H1 (cell line): Measurements from ENCODE around the gene FZD4. TPM values are rescaled to one million over a fixed set of nuclear protein-coding genes. Genes with fewer than 3 reads are reported as not detected.

Source experiments
- CTCF ChIA-PET: fragments of 300-600 bp; sonication (Branson Sonifier 250); formaldehyde crosslinking; loops from one replicate; lab custom pipeline; 2021; ENCODE audit not compliant: partially characterized antibody; lab: Charles Lee
- POLR2A ChIA-PET: fragments of 300-600 bp; sonication (Branson Sonifier 250); formaldehyde crosslinking; loops from one replicate; lab custom pipeline; 2021; ENCODE audit warnings: inconsistent platforms; ENCODE audit not compliant: partially characterized antibody; lab: Charles Lee
- DNase-seq, 2 experiments: peaks; one replicate each; pipeline versions ENCODE4 v3.0.0 to v3.0.0-alpha.2; 2010 to 2022; ENCODE audit warnings: low spot score in 2 of 2, low read depth in 1 of 2, mixed read lengths in 1 of 2
- FAIRE-seq: peaks from 2 replicates; lab custom pipeline; 2011; peaks lifted over from hg19 to GRCh38; lab: Jason Lieb, UNC
- H2AFZ ChIP-seq: 2 replicates; pipeline ENCODE4 v1.8.1; 2012; ENCODE audit warnings: low read length, inconsistent platforms
- H2AK5ac ChIP-seq: 2 replicates; pipeline ENCODE4 v1.6.1; 2013; ENCODE audit warnings: low read depth, low read length
- H2BK120ac ChIP-seq: replicated peaks from 2 replicates; pipeline ENCODE3; 2013; ENCODE audit warnings: low read depth, low read length, inconsistent platforms
- H2BK12ac ChIP-seq: 2 replicates; pipeline ENCODE4 v1.6.1; 2013; ENCODE audit warnings: low read depth, low read length
- H2BK15ac ChIP-seq: 2 replicates; pipeline ENCODE4 v1.6.1; 2013; ENCODE audit warnings: low read length
- H2BK20ac ChIP-seq: 2 replicates; pipeline ENCODE4 v1.6.1; 2013; ENCODE audit warnings: low read length
- H2BK5ac ChIP-seq: 2 replicates; pipeline ENCODE4 v1.6.1; 2013; ENCODE audit warnings: low read depth, low read length
- H3K14ac ChIP-seq: 2 replicates; pipeline ENCODE4 v1.6.1; 2013; ENCODE audit warnings: inconsistent platforms; ENCODE audit not compliant: insufficient read length
- H3K18ac ChIP-seq: 2 replicates; pipeline ENCODE4 v1.6.1; 2013; ENCODE audit warnings: low read length; ENCODE audit errors: extremely low read depth
- H3K23ac ChIP-seq: 2 replicates; pipeline ENCODE4 v1.6.1; 2013; ENCODE audit warnings: inconsistent platforms; ENCODE audit not compliant: insufficient read length
- H3K23me2 ChIP-seq: 2 replicates; pipeline ENCODE4 v1.6.1; 2013; ENCODE audit warnings: low read depth, low read length
- H3K27ac ChIP-seq: 2 replicates; pipeline ENCODE4 v1.6.1; 2011; ENCODE audit warnings: low read depth, low read length, inconsistent platforms
- H3K27me3 ChIP-seq, 4 experiments: replicated peaks in 1 of 4; 1 replicate in 1 of 4; 2 replicates in 3 of 4; pipeline versions ENCODE4 v1.6.1 to v1.8.1; 2011 to 2013; ENCODE audit warnings: low read length in 3 of 4, mild to moderate bottlenecking in 3 of 4, inconsistent platforms in 2 of 4, mixed read lengths in 2 of 4, moderate library complexity in 1 of 4; ENCODE audit not compliant: control insufficient read depth in 3 of 4, insufficient read depth in 3 of 4; ENCODE audit errors: extremely low read depth in 1 of 4
- H3K36me3 ChIP-seq, 4 experiments: 2 replicates each; pipeline versions ENCODE4 v1.6.1 to v1.8.1; 2011 to 2013; ENCODE audit warnings: mild to moderate bottlenecking in 4 of 4, low read length in 3 of 4, moderate library complexity in 2 of 4, control low read depth in 1 of 4, inconsistent platforms in 1 of 4; ENCODE audit not compliant: insufficient read depth in 4 of 4, control insufficient read depth in 2 of 4
- H3K4ac ChIP-seq: replicated peaks from 2 replicates; pipeline ENCODE3; 2013; ENCODE audit warnings: low read length, low read depth, mixed read lengths, inconsistent platforms; ENCODE audit not compliant: insufficient read length
- H3K4me1 ChIP-seq, 4 experiments: replicated peaks in 1 of 4; 1 replicate in 1 of 4; 2 replicates in 3 of 4; pipeline versions ENCODE4 v1.6.1 to v1.8.1; 2011 to 2013; ENCODE audit warnings: low read length in 3 of 4, inconsistent platforms in 2 of 4, mixed read lengths in 1 of 4; ENCODE audit not compliant: insufficient read depth in 4 of 4, control insufficient read depth in 3 of 4
- H3K4me2 ChIP-seq, 2 experiments: 2 replicates each; pipeline versions ENCODE4 v1.6.1 to v1.8.1; 2011 to 2013; ENCODE audit warnings: low read depth in 2 of 2, low read length in 2 of 2, control low read depth in 1 of 2, inconsistent platforms in 1 of 2, mild to moderate bottlenecking in 1 of 2; ENCODE audit not compliant: insufficient read depth in 1 of 2
- H3K4me3 ChIP-seq, 4 experiments: fragments of 200-600, 300-600 bp in 1 of 4; sonication (generic), shearing (Covaris generic), sonication (Bioruptor Twin) in 1 of 4; 2 replicates each; pipeline versions ENCODE4 v1.5.1 to v1.8.1; 2011 to 2016; ENCODE audit warnings: low read length in 4 of 4, low read depth in 3 of 4, control low read depth in 2 of 4, inconsistent platforms in 2 of 4, mild to moderate bottlenecking in 2 of 4, mixed read lengths in 1 of 4, moderate library complexity in 1 of 4; ENCODE audit not compliant: insufficient read depth in 2 of 4; ENCODE audit errors: extremely low read depth in 1 of 4
- H3K56ac ChIP-seq: replicated peaks from 2 replicates; pipeline ENCODE3; 2013; ENCODE audit warnings: low read depth, mild to moderate bottlenecking, mixed read lengths, low read length, inconsistent platforms; ENCODE audit not compliant: insufficient read length
- H3K79me1 ChIP-seq: 2 replicates; pipeline ENCODE4 v1.6.1; 2013; ENCODE audit warnings: low read depth, low read length, control low read depth
- H3K79me2 ChIP-seq, 2 experiments: 2 replicates each; pipeline versions ENCODE4 v1.6.1 to v1.8.1; 2012 to 2013; ENCODE audit warnings: low read length in 2 of 2, mild to moderate bottlenecking in 2 of 2, inconsistent platforms in 1 of 2; ENCODE audit not compliant: insufficient read depth in 2 of 2, control insufficient read depth in 1 of 2
- H3K9ac ChIP-seq, 4 experiments: replicated peaks in 1 of 4; 1 replicate in 1 of 4; 2 replicates in 3 of 4; pipeline versions ENCODE4 v1.6.1 to v1.8.1; 2011 to 2013; ENCODE audit warnings: low read depth in 3 of 4, low read length in 3 of 4, control low read depth in 2 of 4, mild to moderate bottlenecking in 2 of 4, moderate library complexity in 2 of 4, inconsistent platforms in 1 of 4; ENCODE audit errors: extremely low read depth in 1 of 4
- H3K9me3 ChIP-seq, 2 experiments: 2 replicates each; pipeline versions ENCODE4 v1.6.1 to v1.8.1; 2012 to 2013; ENCODE audit warnings: mild to moderate bottlenecking in 2 of 2, moderate library complexity in 2 of 2, control low read depth in 1 of 2, inconsistent platforms in 1 of 2, low read depth in 1 of 2, low read length in 1 of 2, mixed read lengths in 1 of 2; ENCODE audit not compliant: insufficient read depth in 2 of 2
- H4K20me1 ChIP-seq, 2 experiments: replicated peaks in 1 of 2; 2 replicates each; pipeline versions ENCODE3 to v1.8.1; 2011 to 2013; ENCODE audit warnings: inconsistent platforms in 2 of 2, low read length in 2 of 2, mild to moderate bottlenecking in 1 of 2; ENCODE audit not compliant: insufficient read depth in 2 of 2, control insufficient read depth in 1 of 2
- H4K5ac ChIP-seq: 2 replicates; pipeline ENCODE4 v1.6.1; 2013; ENCODE audit warnings: low read length, low read depth, mixed read lengths, inconsistent platforms; ENCODE audit not compliant: insufficient read length
- H4K8ac ChIP-seq: 2 replicates; pipeline ENCODE4 v1.8.0; 2013; ENCODE audit warnings: mild to moderate bottlenecking, moderate library complexity, low read length, inconsistent platforms; ENCODE audit not compliant: insufficient read depth; ENCODE audit errors: extremely low read depth
- H4K91ac ChIP-seq: replicated peaks from 2 replicates; pipeline ENCODE3; 2013; ENCODE audit warnings: low read length, mixed read lengths, inconsistent platforms; ENCODE audit not compliant: insufficient read length
- BCL11A ChIP-seq, 2 experiments: IDR thresholded peaks; one replicate each; pipeline ENCODE4 v1.6.1; 2011; ENCODE audit warnings: low read depth in 2 of 2, low read length in 2 of 2, mild to moderate bottlenecking in 2 of 2
- CTBP2 ChIP-seq: IDR thresholded peaks from 2 replicates; pipeline ENCODE4 v1.7.0; 2011; ENCODE audit warnings: borderline replicate concordance, mild to moderate bottlenecking, moderate library complexity, mixed read lengths, low read length; ENCODE audit not compliant: insufficient read depth, insufficient read length
- JUND ChIP-seq: IDR thresholded peaks from 2 replicates; pipeline ENCODE4 v1.6.1; 2011; ENCODE audit warnings: mild to moderate bottlenecking, improper control_type of control experiment, low read length
- KDM4A ChIP-seq: IDR thresholded peaks from one replicate; pipeline ENCODE4 v1.7.1; 2012; ENCODE audit warnings: low read depth, mild to moderate bottlenecking, moderate library complexity, low read length, inconsistent platforms; ENCODE audit not compliant: severe bottlenecking
- POU5F1 ChIP-seq: IDR thresholded peaks from 2 replicates; pipeline ENCODE4 v1.6.1; 2011; ENCODE audit warnings: low read depth, mild to moderate bottlenecking, low read length, moderate library complexity
- RNF2 ChIP-seq: fragments of 200-900, 300-1000 bp; sonication (generic); IDR thresholded peaks from 2 replicates; pipeline ENCODE4 v1.7.1; 2016; ENCODE audit warnings: borderline replicate concordance, low read depth, mild to moderate bottlenecking, antibody characterized with exemption, low read length; ENCODE audit not compliant: poor library complexity, severe bottlenecking; ENCODE audit errors: missing control alignments
- RXRA ChIP-seq: IDR thresholded peaks from 2 replicates; pipeline ENCODE4 v1.6.1; 2011; ENCODE audit warnings: low read depth, mild to moderate bottlenecking, low read length, moderate library complexity; ENCODE audit not compliant: insufficient read depth
- SIRT6 ChIP-seq: IDR thresholded peaks from one replicate; pipeline ENCODE4 v1.7.1; 2012; ENCODE audit warnings: low read length, inconsistent platforms
- SP4 ChIP-seq: IDR thresholded peaks from 2 replicates; pipeline ENCODE4 v1.6.1; 2012; ENCODE audit warnings: low read length, inconsistent platforms
- TAF1 ChIP-seq: IDR thresholded peaks from 2 replicates; pipeline ENCODE4 v1.6.1; 2011; ENCODE audit warnings: mild to moderate bottlenecking, low read depth, low read length
- TCF12 ChIP-seq: IDR thresholded peaks from 2 replicates; pipeline ENCODE4 v1.6.1; 2011; ENCODE audit warnings: low read depth, mild to moderate bottlenecking, low read length
- TEAD4 ChIP-seq: IDR thresholded peaks from 2 replicates; pipeline ENCODE4 v1.6.1; 2012; ENCODE audit warnings: low read depth, low read length, inconsistent platforms, mixed read lengths
- WGBS, 2 experiments: shearing (Covaris generic) in 1 of 2; methylation state at CpG; one replicate each; pipeline versions ENCODE4 v1.1.6 to v1.1.7; 2013 to 2015; ENCODE audit warnings: low lambda C conversion rate in 2 of 2, mixed read lengths in 2 of 2, inconsistent platforms in 1 of 2, low coverage in 1 of 2, missing lambda C conversion rate in 1 of 2; ENCODE audit not compliant: insufficient replicate concordance in 2 of 2, insufficient coverage in 1 of 2, insufficient read length in 1 of 2; ENCODE audit errors: extremely low coverage in 1 of 2, missing lambda C conversion rate in 1 of 2; 5-methylcytosine and 5-hydroxymethylcytosine counted together
- polyA plus RNA-seq, 7 experiments: library from polyadenylated mRNA; depleted of rRNA in 3 of 7; stranded (reverse) in 5 of 7; unstranded in 2 of 7; fragments of >200 nt in 5 of 7; fragments of 200-250 nt in 2 of 7; gene quantifications; 1 replicate in 5 of 7; 2 replicates in 1 of 7; 4 replicates in 1 of 7; pipeline versions ENCODE4 v1.2.1 to v1.2.3, GENCODE V29; 2011 to 2013; ENCODE audit warnings: missing spikeins in 2 of 7, mixed read lengths in 2 of 7
- total RNA-seq: library from RNA; stranded (reverse); fragmentation: NEBNext Ultra II Directional; extraction: Animal tissue kit (Norgen Biotek cat#: 25700); gene quantifications from 2 replicates; pipeline ENCODE4 v1.2.1, GENCODE V29; 2021
- TF ChIP-seq, protein P1 (sequence below): IDR thresholded peaks from 2 replicates; pipeline ENCODE4 v1.6.1; 2012; ENCODE audit warnings: low read length, inconsistent platforms

FZD4 gene
- total and polyA plus RNA-seq, 2 of the 8 experiments (the other 6 are each of a cell fraction or from before 2014, with no cell fraction given), result 3.1 to 7.1 TPM

DNA sequence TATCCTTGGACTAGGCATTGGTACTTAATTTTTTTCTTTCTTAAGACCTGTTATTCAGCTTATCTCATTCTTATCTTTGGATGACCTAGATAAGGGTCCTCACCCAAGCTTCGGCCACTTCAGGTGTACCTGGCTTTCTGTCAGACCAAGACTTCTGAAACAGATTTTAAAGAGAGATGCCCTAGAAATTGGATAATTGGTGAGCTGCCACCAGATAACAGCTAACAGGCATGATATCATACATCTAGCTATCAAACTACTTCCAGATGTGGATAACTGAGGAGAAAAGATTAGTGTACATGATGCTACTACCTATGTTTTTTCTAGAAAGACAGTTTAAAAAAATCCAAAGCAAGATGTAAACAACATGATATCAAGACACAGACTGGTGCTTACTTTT lies 52.9 kb downstream of the FZD4 start:
- Histone ChIP-seq H2BK5ac (no peak overlapping the region), H2BK20ac (no peak overlapping the region), H2AK5ac (no peak overlapping the region), H4K91ac (no peak overlapping the region), H3K4me1 (no peaks in the 10 kb centered on the region), H3K23ac (no peak overlapping the region), H2BK120ac (no peak overlapping the region), H3K36me3 (no peaks in the 10 kb centered on the region), H3K23me2 (no peaks in the 10 kb centered on the region), H3K4ac (no peak overlapping the region), H3K18ac (no peak overlapping the region), H3K79me1 (no peaks in the 10 kb centered on the region; the same call in 1 of the 2 replicates), H2BK12ac (no peak overlapping the region), H2AFZ (no peak overlapping the region), H3K9ac (no peak overlapping the region), H3K79me2 (no peaks in the 10 kb centered on the region), H3K14ac (no peak overlapping the region), H4K5ac (no peak overlapping the region), H4K20me1 (no peaks in the 10 kb centered on the region), H3K9me3 (no peaks in the 10 kb centered on the region), H2BK15ac (no peak overlapping the region), H3K56ac (no peak overlapping the region), H4K8ac (no peak overlapping the region), H3K27ac (no peak overlapping the region), H3K4me2 (no peak overlapping the region), H3K4me3 (no peak overlapping the region), H3K27me3 (no peaks in the 10 kb centered on the region)
- POLR2A ChIA-PET, result no interaction called here
- DNase-seq, result no peak
- CTCF ChIA-PET, result interaction anchor here (1.0 to 1.3 kb wide), 2 partner anchors 13 to 32 kb away, joined by 3 read pairs; no protein-coding TSS in a partner anchor
- 95% methylated on average over 1 of the region's 1 CpG; no CpG with 5 or more reads in 1 of the 2 experiments for WGBS, 2 experiments
- FAIRE-seq, result no peak
- TF ChIP-seq BCL11A (IDR thresholded peaks at IDR 0.05; ENCODE audit: low read depth in 2 of 2, low read length in 2 of 2) (no peak), POU5F1 (no peak), RNF2 (no peak), TCF12 (no peak), SP4 (no peak), TEAD4 (no peak), KDM4A (no peak), JUND (no peak), CTBP2 (no peak), SIRT6 (no peak), TAF1 (no peak), RXRA (no peak)
- TF ChIP-seq, protein P1, sequence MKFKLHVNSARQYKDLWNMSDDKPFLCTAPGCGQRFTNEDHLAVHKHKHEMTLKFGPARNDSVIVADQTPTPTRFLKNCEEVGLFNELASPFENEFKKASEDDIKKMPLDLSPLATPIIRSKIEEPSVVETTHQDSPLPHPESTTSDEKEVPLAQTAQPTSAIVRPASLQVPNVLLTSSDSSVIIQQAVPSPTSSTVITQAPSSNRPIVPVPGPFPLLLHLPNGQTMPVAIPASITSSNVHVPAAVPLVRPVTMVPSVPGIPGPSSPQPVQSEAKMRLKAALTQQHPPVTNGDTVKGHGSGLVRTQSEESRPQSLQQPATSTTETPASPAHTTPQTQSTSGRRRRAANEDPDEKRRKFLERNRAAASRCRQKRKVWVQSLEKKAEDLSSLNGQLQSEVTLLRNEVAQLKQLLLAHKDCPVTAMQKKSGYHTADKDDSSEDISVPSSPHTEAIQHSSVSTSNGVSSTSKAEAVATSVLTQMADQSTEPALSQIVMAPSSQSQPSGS, result no peak
